SIG-M5 (cell line): ENCODE results near the gene ROPN1B.

ENCODE experiments used
- DNase-seq: peaks from one replicate; lab custom pipeline; 2025; lab: John Stamatoyannopoulos, UW

The ROPN1B gene

GRCh38 chr3:126031981-126032471, 63.0 kb downstream of the ROPN1B start:
- no peak for DNase-seq
